ENCODE data around the gene DIAPH2.

DIAPH2 gene

GRCh38 chrX:96982161-96982560 lies 297.5 kb downstream of the DIAPH2 start:
- peak; percentile 49 for DNase-seq

- DNase-seq: no peak
These were observed 299.9 kb downstream of the DIAPH2 start for GRCh38 chrX:96984538-96984937.

GRCh38 chrX:96985046-96985445 lies 300.4 kb downstream of the DIAPH2 start:
- DNase-seq: peak; percentile 17

- DNase-seq: no peak
These were observed 302.6 kb downstream of the DIAPH2 start for GRCh38 chrX:96987228-96987627.

- DNase-seq: no peak
These were observed 305.4 kb downstream of the DIAPH2 start for GRCh38 chrX:96989830-96990571.

- DNase-seq: no peak
These were observed 309.5 kb downstream of the DIAPH2 start for GRCh38 chrX:96994093-96994492.

GRCh38 chrX:96997196-96997595 lies 312.6 kb downstream of the DIAPH2 start:
- no peak for DNase-seq

- no peak for DNase-seq
These were observed 316.2 kb downstream of the DIAPH2 start for GRCh38 chrX:97000682-97001368.

- DNase-seq: no peak
These were observed 321.5 kb downstream of the DIAPH2 start for GRCh38 chrX:97006167-97006566.

- no peak for DNase-seq
These were observed 324.7 kb downstream of the DIAPH2 start for GRCh38 chrX:97009391-97009790.

GRCh38 chrX:97011540-97011939 lies 326.9 kb downstream of the DIAPH2 start:
- DNase-seq: no peak

GRCh38 chrX:97016106-97016505 lies 331.5 kb downstream of the DIAPH2 start:
- no peak for DNase-seq

- peak; percentile 4 for DNase-seq
These were observed 337.0 kb downstream of the DIAPH2 start for GRCh38 chrX:97021680-97022079.

GRCh38 chrX:97026406-97026805 lies 341.8 kb downstream of the DIAPH2 start:
- DNase-seq: peak; percentile 8

- no peak for DNase-seq
These were observed 342.8 kb downstream of the DIAPH2 start for GRCh38 chrX:97027384-97027922.

GRCh38 chrX:97030463-97030862 lies 345.8 kb downstream of the DIAPH2 start:
- DNase-seq: no peak

GRCh38 chrX:97030947-97031346 lies 346.3 kb downstream of the DIAPH2 start:
- DNase-seq: no peak

- peak; percentile 2 for DNase-seq
These were observed 354.9 kb downstream of the DIAPH2 start for GRCh38 chrX:97039363-97040029.

GRCh38 chrX:97045470-97045869 lies 360.8 kb downstream of the DIAPH2 start:
- DNase-seq: no peak

- DNase-seq: no peak
These were observed 362.2 kb downstream of the DIAPH2 start for GRCh38 chrX:97046867-97047266.

GRCh38 chrX:97050392-97050791 lies 365.8 kb downstream of the DIAPH2 start:
- no peak for DNase-seq

GRCh38 chrX:97057349-97057909 lies 372.8 kb downstream of the DIAPH2 start:
- DNase-seq: no peak

GRCh38 chrX:97060020-97060419 lies 375.4 kb downstream of the DIAPH2 start:
- no peak for DNase-seq

All from hematopoietic multipotent progenitor cell treated with erythropoietin and hydrocortisone succinate and interleukin-3 and kit ligand, for 4 days (in vitro differentiated cells).